Measurements from ENCODE around the gene MIOS.

GRCh38 chr7:7654964-7655715, 88.5 kb downstream of the MIOS start:
- TF ChIP-seq POLR2A (IDR thresholded peaks at IDR 0.05) (no peak), CTCF (IDR thresholded peaks at IDR 0.05) (no peak)
